SW480 (cell line): ENCODE data around the gene ATXN7.

Experiments
- DNase-seq: peaks from one replicate; pipeline ENCODE4 v3.0.0-alpha.2; 2016; ENCODE audit warnings: low spot score

ATXN7 gene

DNA sequence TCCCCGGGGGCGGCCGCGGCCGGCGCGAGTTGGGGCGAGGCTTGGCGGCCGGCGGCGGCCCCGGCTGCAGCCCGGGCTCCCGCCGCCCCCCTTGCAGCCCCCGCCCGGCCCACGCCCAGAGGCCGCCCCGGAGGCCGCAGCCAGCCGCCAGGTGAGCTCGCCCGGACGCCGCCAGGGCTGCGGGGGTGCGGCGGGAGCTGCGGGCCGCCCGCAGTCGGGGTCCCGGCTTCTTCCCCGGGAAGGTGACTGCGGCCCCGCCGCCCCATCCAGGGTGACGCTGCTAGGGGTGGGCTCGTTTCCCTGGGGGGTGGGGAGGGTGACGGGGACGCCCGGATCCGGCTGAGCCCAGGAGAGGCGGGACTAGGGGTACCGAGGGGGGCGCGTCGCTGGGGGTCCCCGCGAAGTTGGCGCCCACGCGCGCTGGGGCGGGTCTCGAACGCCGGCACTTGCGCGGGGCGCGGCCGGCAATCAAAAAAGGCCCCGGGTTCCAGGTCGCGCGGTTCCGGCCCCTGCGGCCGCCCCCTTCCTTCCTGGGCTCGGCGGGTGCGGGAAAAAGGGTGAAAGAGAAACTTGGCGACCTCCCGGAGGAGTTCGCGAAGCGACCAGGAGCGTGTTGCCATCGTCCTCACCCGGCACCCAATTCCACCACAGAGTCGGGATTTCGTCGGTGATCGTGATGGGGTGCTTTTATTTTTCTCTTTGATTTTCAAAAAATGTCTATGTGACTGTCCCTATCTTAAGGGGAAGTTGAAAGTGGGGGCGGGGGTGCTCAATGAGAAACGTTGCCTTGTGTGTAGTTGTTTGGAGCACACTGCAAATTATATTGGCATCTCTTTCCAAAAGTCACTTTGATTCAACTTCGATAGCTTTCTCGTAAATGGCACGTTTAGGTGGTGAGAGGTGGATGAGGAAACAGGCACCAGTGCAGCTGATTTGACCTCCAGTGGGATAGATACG is 619 bp downstream of the ATXN7 start:
- DNase-seq, result peak; percentile 36

DNA sequence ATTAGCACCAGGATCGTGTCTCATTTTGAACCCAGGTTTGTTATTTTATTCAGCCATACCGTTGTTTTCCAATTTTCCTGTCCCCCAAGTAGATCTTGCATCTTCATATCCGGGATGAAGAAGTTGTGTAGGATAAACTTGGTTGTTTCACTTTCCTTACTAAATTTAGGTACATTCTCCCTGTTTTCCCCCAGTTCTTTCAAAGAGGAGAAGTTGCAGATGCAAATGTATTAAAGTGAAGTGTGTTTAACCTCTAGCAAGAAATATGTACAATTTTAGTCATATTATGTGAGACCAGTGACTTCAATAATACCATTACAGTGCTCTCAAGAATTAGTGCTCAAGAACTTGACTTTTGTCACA is 1.3 kb downstream of the ATXN7 start:
- no peak for DNase-seq

DNA sequence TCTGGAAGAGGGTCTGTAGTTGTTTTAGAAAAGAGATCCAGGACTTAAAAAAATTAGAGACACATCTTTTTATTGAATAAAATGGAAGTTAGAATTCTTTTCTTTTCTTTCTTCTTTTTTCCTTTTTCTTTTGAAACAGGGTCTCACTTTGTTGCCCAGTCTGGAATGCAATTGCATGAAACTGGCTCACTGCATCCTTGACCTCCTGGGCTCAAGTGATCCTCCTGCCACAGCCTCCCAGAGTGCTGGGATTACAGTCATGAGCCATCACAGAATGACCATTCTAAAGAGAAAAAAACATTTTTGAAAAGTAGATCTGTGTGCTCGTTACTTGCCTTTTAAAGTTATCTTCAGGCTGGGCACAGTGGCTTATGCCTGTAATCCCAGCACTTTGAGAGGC is 3.6 kb downstream of the ATXN7 start:
- DNase-seq, result no peak

DNA sequence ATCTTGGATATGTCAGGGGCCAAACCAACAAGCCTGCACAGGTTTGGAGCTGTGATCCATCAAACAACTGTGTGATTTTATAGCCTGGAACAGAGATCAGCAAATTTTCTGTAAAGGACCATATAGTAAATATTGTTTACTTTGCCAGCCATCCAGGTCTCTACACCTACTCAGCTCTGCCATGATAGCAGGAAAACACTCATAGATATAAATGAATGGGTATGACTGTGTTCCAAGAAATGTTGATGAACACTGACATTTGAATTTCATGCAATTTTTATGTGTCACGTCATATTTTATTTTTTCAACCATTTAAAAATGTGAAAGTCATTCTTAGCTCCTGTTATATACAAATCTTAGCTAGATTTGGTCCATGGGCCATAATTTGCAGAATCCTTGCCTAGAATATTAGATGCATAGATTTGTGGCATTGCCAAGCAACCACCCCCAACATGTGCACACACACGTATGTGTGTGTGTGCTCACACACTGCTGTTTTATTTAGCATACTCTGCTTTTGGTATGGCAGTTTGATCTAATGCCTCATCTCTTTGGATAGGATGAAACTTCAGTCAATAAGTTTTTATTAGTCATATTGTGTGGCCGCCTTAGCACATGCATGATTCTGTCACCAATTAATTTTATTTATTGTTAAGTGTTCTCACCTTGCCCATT is 6.4 kb downstream of the ATXN7 start:
- DNase-seq, result no peak

DNA sequence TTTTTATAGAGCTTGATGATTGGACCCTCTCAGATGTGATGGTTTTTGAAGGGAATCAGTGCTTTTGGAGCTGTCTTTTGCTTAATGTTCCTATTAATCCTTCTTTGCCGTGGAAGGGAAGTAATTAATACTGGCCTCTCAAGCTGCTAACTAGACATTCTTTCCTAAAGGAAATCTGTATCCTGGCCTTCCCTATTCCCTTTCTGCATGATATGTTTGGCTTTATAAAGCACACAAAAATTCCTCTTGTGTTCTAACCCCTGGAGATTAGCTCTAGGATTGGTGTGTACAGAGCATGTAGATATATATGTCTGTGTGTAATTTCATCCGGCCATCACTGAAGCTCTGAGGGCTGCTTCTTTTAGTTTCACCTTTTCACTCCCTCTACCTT is 6.9 kb downstream of the ATXN7 start:
- DNase-seq, result no peak

DNA sequence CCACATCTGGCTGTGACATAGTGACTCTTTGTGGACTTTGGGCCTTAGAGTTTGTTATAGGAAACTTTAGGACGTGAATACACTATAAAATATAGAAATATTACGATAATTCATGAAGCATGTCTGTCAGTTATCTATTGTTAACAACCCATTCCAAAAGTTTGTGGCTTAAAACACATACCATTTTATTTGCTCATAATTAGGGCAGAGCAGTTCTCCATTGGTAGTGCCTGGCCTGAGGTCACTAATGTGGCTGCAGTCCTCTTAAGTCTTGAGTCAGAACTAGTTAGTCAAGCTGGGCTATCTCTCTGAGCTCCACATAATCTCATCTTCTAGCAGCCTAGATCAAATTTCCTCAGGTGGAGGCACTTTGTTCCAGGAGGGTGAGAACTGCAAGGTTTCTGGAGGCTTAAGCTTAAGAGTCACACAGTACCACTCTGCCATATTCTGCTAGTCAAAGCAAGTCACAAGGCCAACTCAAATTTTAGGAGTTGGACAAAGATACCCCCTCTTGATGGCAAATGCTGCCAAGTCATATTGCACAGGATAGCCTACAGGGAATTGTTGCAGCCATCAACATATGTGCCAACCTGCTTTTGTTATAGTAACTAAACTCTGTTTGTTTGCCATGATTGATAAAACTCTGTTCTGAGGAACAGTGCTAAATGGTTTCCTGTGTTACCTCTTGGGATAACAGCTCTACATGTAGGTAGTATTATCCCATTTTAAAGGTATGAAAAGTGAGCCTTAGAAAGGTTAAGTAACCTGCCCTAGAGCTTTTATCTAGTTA is 8.7 kb downstream of the ATXN7 start:
- DNase-seq, result peak; percentile 43

DNA sequence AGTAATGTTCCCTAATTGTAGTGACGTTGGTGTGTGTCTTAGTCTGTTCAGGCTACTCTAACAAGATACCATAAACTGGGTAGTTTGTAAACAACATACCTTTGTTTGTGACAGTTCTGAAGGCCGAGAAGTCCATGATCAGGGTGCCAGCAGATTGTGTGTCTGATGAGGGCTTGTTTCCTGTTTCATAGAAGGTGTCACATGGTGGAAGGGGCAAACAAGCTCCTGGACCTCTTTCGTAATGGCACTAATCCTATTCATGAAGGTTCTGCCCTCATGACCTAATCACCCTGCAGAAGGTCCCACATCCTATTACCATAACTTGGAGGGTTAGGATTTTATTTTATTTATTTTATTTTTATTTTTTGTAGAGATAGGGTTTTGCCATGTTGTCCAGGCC is 11.1 kb downstream of the ATXN7 start:
- no peak for DNase-seq

DNA sequence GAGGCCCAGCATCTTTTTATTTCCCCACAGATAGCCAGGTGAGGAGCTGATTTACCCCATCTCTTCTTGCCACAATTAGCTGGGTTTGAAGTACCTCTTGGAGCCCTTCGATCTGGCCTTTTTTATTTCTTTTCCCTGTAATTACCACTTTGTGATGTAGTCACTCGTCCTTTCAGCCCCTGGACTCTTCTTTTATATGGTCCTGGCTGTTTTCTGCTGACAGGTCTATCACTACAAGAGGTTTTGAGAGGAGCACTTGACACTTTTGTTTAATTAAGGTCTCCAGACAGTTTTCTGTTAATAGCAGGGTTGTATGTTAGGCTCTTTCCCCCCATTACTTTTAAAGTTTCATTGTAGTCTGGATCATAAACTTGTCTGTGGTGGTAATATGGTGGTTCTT is 11.8 kb downstream of the ATXN7 start:
- no peak for DNase-seq

DNA sequence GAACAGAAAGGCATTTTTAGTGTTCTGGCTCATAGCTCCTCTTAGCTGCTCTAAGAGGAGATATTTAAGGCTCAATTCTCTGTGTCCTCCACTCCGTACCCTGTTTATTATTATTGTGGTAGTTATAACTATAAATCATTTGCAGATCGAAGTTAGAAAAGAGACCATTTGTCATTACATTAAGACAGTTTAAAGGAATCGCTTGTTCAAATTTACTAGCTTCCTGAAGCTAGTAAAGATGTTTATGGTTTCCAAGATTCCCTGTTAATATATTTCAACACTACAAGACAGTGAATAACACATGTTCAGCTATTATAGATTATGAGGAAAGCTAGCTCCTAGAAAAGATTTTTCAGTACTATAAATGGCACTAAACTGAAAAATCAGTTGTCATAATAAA is 12.6 kb downstream of the ATXN7 start:
- DNase-seq, result no peak

DNA sequence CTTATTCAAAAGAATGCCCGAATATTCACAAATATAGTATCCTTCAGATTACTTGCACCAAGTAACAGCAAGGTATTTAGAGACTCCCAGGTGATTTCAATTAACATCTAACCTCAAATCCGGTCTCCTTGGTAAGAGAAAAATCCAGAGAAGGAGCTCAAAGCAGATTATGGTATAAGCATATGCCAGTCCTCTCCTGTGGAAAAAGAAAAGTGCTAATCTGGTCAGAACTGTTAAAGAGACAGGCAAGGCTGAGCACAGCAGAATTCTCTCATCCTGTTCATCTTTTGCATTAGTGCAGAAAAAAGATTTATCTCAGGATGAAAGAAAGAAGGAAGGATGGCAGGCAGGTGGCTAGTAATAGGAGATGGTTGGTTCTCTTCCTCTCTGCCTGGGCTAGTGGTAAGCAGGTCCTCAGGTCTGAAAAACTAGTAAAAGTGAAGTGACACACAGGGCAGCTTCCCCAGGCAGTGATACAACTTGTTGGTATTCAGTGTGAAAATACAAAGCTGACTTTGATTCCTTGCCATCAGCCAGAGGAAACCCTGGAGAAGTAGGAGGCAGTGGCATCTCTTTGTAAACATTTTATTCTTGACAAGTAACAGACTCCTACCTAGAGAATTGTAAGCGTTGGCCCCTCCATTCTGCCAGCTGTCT is 14.2 kb downstream of the ATXN7 start:
- no peak for DNase-seq

DNA sequence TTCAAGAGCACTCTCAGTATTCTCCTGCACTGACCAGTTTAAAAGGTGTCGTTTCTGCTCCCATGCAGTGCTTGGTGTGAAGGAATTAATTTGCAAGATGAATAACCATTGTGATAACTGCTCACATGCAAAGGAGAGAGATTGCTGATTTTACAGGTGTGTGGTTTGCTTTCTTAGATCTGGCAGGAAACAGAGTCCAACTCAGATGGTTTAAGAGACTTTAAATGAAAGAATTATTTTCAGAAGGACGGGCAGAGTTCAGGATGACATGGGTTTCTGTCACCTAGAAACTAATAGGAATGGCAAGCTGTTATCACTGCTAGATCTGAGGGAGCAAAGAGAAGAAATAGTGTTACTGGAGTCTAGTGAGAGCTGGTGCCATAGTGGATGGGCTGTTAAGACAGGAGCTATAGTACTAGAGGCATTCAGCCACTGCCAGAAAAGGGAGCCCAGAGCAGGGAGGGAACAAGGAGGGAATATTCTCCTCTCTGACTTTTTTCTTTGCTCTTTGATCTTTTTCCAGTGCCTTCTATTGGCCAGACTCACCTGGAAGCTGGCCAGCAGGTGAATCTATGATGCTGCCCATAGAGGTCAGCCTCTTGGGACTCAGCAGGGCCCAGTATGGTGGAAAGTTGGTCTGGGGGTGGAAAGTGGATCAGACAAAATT is 14.9 kb downstream of the ATXN7 start:
- DNase-seq, result peak; percentile 45

DNA sequence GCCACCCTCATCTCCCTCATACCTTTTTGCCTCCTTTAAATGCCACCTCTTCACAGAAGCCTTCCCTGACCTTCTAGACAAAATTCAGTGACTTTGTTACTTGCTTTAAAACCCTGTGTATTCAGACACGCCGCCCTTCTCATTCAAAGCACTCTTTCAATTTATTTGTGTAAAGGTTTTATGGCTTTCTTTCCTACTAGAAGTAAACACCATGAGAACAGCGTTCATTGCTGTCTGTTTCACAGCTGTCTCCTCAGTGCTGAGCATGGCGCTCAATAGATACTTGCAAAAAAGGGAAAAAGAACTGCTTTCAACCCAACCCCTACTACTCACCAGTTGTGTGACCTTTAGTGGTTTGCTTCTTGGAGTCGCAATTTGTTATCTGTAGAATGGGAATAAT is 17.0 kb downstream of the ATXN7 start:
- no peak for DNase-seq

DNA sequence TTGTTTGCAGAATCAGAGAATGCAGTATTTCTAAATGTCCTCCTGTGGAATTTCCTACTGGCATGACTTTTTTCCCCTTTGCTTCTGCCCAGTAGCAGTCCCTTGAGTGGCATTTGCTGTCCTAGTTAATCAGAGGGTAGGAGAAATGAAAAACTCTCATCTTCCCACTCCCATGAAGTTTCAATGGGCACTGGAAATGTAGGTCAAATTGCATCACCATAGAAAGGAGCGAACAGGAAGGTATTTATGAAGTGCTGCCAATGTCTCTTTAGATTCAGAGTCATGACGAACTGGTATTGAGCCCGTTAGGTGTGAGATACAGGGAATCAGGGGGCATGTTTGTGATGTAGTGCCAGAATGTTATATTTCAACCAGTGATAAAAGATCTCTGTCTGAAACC is 23.2 kb downstream of the ATXN7 start:
- no peak for DNase-seq

DNA sequence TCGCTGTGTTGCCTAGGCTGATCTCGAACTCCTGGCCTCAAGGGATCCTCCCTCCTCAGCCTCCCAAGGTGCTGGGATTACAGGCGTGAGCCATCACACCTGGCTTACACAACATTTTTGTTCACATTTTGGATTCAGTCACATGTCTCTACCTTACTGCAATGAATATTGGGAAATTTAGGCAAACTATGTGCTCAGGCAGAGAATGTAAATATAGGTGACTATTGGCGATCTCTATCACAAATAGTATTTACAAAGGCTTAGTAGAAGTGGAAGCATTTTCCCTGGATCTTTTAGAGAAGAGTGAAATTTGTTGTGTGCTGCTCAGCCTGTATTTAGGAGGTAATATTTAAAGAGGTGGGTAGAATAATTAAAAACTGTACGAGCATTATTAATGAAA is 27.9 kb downstream of the ATXN7 start:
- no peak for DNase-seq

DNA sequence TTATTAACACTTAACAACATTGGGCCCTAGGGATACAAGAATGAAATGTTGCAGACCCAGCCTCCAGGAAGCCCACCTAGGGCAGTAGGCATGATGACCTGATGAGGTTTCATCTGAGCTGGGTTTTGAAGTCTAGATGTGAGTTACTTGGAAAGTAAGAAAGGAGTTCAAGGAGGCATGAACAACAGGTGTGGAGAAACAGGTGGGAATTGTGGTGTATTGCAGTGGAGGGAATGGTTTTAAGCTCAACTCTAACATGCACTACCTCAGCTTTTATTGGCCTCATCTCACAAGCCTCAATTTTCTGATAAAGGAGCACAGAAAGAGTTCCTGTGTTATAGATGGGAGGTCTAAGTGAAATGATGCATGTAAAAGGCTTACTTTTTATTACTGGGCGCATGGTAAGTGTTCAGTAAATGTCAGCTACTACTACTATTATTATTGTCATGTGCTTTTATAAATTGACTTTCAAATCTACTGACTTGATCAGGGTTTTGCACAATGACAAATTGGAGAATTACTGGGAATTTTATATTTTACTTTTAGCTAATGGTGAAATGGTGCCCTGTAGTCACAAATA is 29.2 kb downstream of the ATXN7 start:
- no peak for DNase-seq

DNA sequence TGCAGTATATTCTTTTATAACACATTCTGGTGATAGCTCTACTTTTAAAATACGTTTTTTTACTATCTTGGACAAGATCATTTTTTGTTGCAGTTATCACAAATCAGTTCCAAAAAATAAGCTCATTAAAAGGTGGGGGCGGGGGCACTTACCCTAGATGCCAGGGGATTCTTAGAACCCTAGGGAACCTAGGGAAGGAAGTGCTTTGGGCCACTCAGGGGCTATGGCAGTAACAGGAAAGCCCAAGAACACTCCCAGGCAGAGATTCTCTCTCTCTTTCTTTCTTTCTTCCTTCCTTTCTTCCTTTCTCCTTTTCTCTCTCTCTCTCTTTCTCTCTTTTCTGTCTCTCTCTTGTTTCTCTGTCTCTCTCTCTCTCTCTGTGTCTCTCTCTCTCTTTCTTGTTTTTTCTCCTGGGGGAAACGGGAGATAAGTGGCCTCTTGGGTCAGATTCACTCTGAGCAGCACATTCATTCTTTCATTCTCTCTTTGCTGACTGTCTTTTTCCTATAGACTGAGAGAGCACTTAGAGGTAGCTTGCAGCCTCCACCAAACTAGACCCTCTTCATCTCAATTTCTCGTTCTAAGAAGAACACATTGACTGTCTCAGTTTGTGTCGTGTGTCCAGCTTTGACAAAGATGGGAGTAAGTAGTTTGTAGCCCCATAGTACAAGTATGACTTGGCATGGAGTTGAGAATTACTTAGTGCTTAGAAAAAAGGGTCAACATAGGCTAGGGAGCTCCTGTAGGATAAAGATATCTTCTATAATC is 31.9 kb downstream of the ATXN7 start:
- DNase-seq, result no peak

DNA sequence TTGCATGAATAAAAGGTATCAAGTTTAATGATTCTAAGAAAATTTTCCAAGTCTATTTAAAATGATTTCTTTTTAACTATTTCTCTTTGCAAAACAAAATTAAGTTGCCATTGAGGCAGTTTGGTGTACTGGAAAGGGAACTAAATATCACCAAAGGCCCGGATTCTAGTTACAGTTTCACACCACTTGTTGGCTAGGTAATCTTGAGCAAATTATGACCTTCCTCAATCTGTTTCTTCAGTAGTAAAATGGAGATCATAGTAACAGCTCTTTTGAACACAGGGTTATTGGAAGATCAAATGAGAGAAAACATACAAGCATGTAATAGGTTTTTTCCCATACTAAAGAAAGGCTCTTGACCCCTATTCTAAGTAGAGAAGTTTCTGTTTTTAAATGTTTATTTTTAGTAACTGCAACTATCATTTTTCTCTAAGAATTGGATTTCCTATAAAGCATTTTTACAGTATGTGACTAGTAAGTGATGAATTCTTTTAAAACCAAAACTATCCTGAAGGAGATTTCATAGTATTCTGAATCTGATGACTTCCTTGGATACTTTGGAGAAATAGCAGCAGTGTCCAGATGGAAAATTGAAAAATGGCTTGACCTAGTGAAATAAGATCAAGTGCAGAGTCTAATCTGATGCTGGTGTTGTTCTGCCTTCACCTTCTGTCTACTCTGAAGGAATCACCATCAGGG is 32.8 kb downstream of the ATXN7 start:
- DNase-seq, result no peak

DNA sequence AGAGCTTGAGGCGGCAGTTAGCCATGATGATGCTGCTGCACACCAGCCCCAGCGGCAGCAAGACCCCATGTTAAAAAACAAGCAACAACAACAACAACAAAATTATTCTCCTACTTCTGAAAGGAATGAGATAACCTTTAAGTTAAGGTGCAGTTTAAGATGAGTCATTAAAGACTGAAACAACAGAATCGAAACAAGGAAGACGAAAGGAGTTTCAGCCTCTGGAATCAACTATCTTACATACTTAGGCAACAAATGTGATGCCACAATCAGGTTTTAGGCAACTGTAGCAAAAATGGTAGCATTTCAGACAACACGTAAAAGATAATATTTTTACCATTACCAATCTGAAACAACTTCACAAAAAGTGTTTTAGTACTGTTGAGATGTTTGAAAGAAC is 36.3 kb downstream of the ATXN7 start:
- DNase-seq, result no peak

DNA sequence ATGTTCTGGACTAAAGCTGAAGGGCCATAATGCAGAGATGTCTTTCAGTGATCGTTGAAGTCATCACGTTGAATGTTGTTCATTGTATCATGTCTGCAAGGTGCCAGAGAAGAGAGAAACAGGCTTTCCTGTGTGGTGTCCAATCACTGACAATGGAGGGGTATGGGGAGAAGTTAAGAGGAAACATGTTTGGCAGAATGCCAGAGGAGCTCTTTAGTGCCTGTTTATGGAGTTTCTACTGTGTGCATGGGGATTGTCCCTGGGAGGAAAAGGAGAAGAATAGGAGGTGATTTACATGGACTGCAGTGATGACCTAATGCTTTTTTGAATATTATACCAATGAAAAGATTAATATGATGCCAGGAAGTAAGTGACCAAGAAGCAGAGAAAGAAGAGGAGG is 36.8 kb downstream of the ATXN7 start:
- no peak for DNase-seq
